Measurements from ENCODE around the gene WWOX. TPM values are rescaled to one million over a fixed set of nuclear protein-coding genes. Genes with fewer than 3 reads are reported as not detected.

Gene WWOX
- total and polyA plus RNA-seq, 2 donors (not counting 1 experiment from before 2014, with no cell fraction given) = 10.5 to 42.3 TPM

DNA sequence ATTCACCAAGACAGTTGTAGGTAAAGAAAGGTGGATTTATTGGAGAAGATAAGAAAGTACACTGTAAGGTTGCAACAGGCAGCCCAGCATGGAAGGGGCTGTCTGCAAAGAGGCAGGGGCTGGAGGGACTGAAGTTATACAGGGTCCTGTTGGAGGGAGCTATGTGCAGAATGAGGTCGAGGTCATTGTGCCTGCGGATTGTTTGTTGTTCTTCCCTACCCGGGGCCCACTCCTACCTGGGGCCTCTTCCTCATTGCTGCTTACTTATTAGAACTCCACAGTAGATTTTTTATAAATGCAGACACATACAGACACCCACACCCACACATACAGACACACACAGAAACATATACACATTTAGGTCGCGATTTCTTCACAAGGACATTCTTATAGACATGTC lies 1034.8 kb downstream of the WWOX start:
- ATAC-seq (ENCODE audit: low read depth) = no peak
- no peak overlapping the region for H3K27ac ChIP-seq (ENCODE audit: low read length in 2 of 2)
- DNase-seq = no peak
- no peak overlapping the region for H2AFZ ChIP-seq (ENCODE audit: insufficient read depth, low read depth, low read length, poor library complexity, severe bottlenecking)
- H3K9me3 Mint-ChIP-seq (ENCODE audit: insufficient read depth) = no peaks in the 10 kb centered on the region
- 67% methylated on average over 2 of the region's 5 CpGs for WGBS (ENCODE audit: insufficient coverage)
- H3K4me2 ChIP-seq (replicated peaks; ENCODE audit: low read depth, low read length, poor library complexity, severe bottlenecking) = no peak overlapping the region
- CTCF ChIA-PET = no interaction called here
- no peaks in the 10 kb centered on the region for H4K20me1 ChIP-seq (ENCODE audit: control insufficient read depth, insufficient read depth, low read length, poor library complexity, severe bottlenecking)
- H3K36me3 ChIP-seq (replicated peaks in 1 of 2; ENCODE audit: control extremely low read depth in 1 of 2, control insufficient read depth in 1 of 2, extremely low read depth in 1 of 2, insufficient read depth in 2 of 2, low read length in 1 of 2) = no peaks in the 10 kb centered on the region
- H3K4me3 ChIP-seq (ENCODE audit: control extremely low read depth in 1 of 5, extremely low read depth in 1 of 5, insufficient read depth in 1 of 5, low read depth in 2 of 5, low read length in 4 of 5) = no peak overlapping the region
- no peaks in the 10 kb centered on the region for H3K27me3 ChIP-seq (replicated peaks in 1 of 4; ENCODE audit: control extremely low read depth in 1 of 4, control insufficient read depth in 3 of 4, insufficient read depth in 4 of 4, low read length in 3 of 4)
- no peak overlapping the region for H3K9ac ChIP-seq (ENCODE audit: low read length)
- H3K4me1 Mint-ChIP-seq = no peaks in the 10 kb centered on the region
- POLR2A ChIA-PET = no interaction called here
- H3K4me1 ChIP-seq (ENCODE audit: control insufficient read depth in 2 of 2, insufficient read depth in 2 of 2, low read length in 2 of 2) = no peaks in the 10 kb centered on the region
- no peaks in the 10 kb centered on the region for H3K79me2 ChIP-seq (ENCODE audit: control insufficient read depth, insufficient read depth, low read length)
- no peaks in the 10 kb centered on the region for H3K9me3 ChIP-seq (ENCODE audit: control extremely low read depth in 1 of 3, control insufficient read depth in 2 of 3, insufficient read depth in 1 of 3, low read length in 2 of 3)
- no peaks in the 10 kb centered on the region for H3K27me3 Mint-ChIP-seq
- no peak overlapping the region for H3K4me3 Mint-ChIP-seq
- intact Hi-C loops (cut with micrococcal nuclease) = no loop called here
- H3K27ac Mint-ChIP-seq = no peak overlapping the region
- no peak for TF ChIP-seq EZH2 (IDR thresholded peaks at IDR 0.05; ENCODE audit: borderline replicate concordance, insufficient read depth, low read depth, low read length, poor library complexity, severe bottlenecking)
- TF ChIP-seq, protein P1, sequence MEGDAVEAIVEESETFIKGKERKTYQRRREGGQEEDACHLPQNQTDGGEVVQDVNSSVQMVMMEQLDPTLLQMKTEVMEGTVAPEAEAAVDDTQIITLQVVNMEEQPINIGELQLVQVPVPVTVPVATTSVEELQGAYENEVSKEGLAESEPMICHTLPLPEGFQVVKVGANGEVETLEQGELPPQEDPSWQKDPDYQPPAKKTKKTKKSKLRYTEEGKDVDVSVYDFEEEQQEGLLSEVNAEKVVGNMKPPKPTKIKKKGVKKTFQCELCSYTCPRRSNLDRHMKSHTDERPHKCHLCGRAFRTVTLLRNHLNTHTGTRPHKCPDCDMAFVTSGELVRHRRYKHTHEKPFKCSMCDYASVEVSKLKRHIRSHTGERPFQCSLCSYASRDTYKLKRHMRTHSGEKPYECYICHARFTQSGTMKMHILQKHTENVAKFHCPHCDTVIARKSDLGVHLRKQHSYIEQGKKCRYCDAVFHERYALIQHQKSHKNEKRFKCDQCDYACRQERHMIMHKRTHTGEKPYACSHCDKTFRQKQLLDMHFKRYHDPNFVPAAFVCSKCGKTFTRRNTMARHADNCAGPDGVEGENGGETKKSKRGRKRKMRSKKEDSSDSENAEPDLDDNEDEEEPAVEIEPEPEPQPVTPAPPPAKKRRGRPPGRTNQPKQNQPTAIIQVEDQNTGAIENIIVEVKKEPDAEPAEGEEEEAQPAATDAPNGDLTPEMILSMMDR (IDR thresholded peaks at IDR 0.05) = no peak

DNA sequence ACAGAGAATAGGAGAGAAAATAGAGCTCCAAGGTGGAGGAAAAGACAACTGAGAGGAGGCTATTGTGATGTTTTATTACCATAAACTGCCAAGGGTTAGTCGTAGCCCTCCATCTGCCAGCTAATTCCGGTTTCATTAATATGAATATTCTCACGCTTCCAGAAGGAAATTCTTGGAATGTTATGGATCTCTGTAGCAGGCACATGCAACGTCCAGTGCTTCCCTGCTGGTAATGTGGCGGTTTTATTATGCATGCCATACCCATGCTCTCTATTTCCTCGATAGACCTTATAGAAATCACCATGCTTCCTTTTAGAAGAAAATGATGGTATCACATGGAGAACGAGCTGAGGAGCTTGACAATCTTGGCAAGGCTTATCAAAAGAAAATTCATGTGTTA lies 1037.5 kb downstream of the WWOX start:
- H4K20me1 ChIP-seq (ENCODE audit: control insufficient read depth, insufficient read depth, low read length, poor library complexity, severe bottlenecking) = no peaks in the 10 kb centered on the region
- intact Hi-C loops (cut with micrococcal nuclease) = no loop called here
- 100% methylated on average over 1 of the region's 7 CpGs for WGBS (ENCODE audit: insufficient coverage)
- POLR2A ChIA-PET = no interaction called here
- DNase-seq = no peak
- Mint-ChIP-seq H3K4me3 (no peak overlapping the region), H3K9me3 (ENCODE audit: insufficient read depth) (no peaks in the 10 kb centered on the region), H3K27ac (no peak overlapping the region), H3K27me3 (no peaks in the 10 kb centered on the region), H3K4me1 (no peaks in the 10 kb centered on the region)
- no peak overlapping the region for H2AFZ ChIP-seq (ENCODE audit: insufficient read depth, low read depth, low read length, poor library complexity, severe bottlenecking)
- H3K4me2 ChIP-seq (replicated peaks; ENCODE audit: low read depth, low read length, poor library complexity, severe bottlenecking) = no peak overlapping the region
- no peaks in the 10 kb centered on the region for H3K79me2 ChIP-seq (ENCODE audit: control insufficient read depth, insufficient read depth, low read length)
- no peaks in the 10 kb centered on the region for H3K36me3 ChIP-seq (replicated peaks in 1 of 2; ENCODE audit: control extremely low read depth in 1 of 2, control insufficient read depth in 1 of 2, extremely low read depth in 1 of 2, insufficient read depth in 2 of 2, low read length in 1 of 2)
- no peak for ATAC-seq (ENCODE audit: low read depth)
- no peak overlapping the region for H3K27ac ChIP-seq (ENCODE audit: low read length in 2 of 2)
- H3K9ac ChIP-seq (ENCODE audit: low read length) = no peak overlapping the region
- H3K4me1 ChIP-seq (ENCODE audit: control insufficient read depth in 2 of 2, insufficient read depth in 2 of 2, low read length in 2 of 2) = no peaks in the 10 kb centered on the region
- TF ChIP-seq, protein P1 (IDR thresholded peaks at IDR 0.05) = no peak
- H3K9me3 ChIP-seq (ENCODE audit: control extremely low read depth in 1 of 3, control insufficient read depth in 2 of 3, insufficient read depth in 1 of 3, low read length in 2 of 3) = no peaks in the 10 kb centered on the region
- no peaks in the 10 kb centered on the region for H3K27me3 ChIP-seq (replicated peaks in 1 of 4; ENCODE audit: control extremely low read depth in 1 of 4, control insufficient read depth in 3 of 4, insufficient read depth in 4 of 4, low read length in 3 of 4)
- CTCF ChIA-PET = interaction anchor here (1.1 kb wide), 1 partner anchor 9 kb away, joined by 3 read pairs; no protein-coding TSS in a partner anchor
- no peak overlapping the region for H3K4me3 ChIP-seq (ENCODE audit: control extremely low read depth in 1 of 5, extremely low read depth in 1 of 5, insufficient read depth in 1 of 5, low read depth in 2 of 5, low read length in 4 of 5)
